ENCODE results near the gene IL2RA. TPM values are rescaled to one million over a fixed set of nuclear protein-coding genes. Genes with fewer than 3 reads are reported as not detected.

Gene IL2RA
- 1 to 10 TPM in 2 of 7 donors, under 1 TPM in 3, not detected in 2; 0.13 to 1.3 (median 0.90) TPM for total RNA-seq
- polyA plus RNA-seq: 1 to 10 TPM in 1 of 2 donors, under 1 TPM in 1; 0.07 to 5.2 TPM
- long read RNA-seq, donor 1: 0 reads
- long read RNA-seq, donor 2: 0 reads
- long read RNA-seq, donor 3, partial matches to known transcripts: 1 of 1 reads
- long read RNA-seq, donor 3, other reads (novel, unspliced or antisense): 0 of 1 reads

GRCh38 chr10:6062101-6062771 is at the start of gene IL2RA:
Gene IL2RA, minus strand, starts transcription at chr10:6062367. Its CDS starts 216 bp downstream, at chr10:6062151.
- DNase-seq: peak in 1 of 5 donors; percentile 8
- TF ChIP-seq POLR2A (IDR thresholded peaks at IDR 0.05) (no peak), CTCF (IDR thresholded peaks at IDR 0.05) (no peak), EP300 (IDR thresholded peaks at IDR 0.05) (no peak)
- 82 to 84% (median 83%) methylated on average over 18 of the region's 18 CpGs for WGBS, 3 donors
- H3K36me3 ChIP-seq: no peaks in the 10 kb centered on the region
- no peak within 1 kb of the TSS for H3K27ac ChIP-seq
- no peaks in the 10 kb centered on the region for H3K4me1 ChIP-seq (ENCODE audit: insufficient read depth)
- intact Hi-C loops (cut with DNase I): no loop called here
- no peaks in the 10 kb centered on the region for H3K27me3 ChIP-seq
- no peak within 1 kb of the TSS for H3K4me3 ChIP-seq
- H3K9me3 ChIP-seq: no peaks in the 10 kb centered on the region

- no peaks in the 10 kb centered on the region for H3K36me3 ChIP-seq
Observed at GRCh38 chr10:6110136-6110535, 48.0 kb upstream of the IL2RA start.

GRCh38 chr10:6109444-6109775 is 47.2 kb upstream of the IL2RA start:
- 77 to 85% (median 81%) methylated on average over 7 of the region's 7 CpGs for WGBS, 3 donors
- DNase-seq: no peak
- H3K36me3 ChIP-seq: no peaks in the 10 kb centered on the region
- no peak for TF ChIP-seq POLR2A (IDR thresholded peaks at IDR 0.05)
- TF ChIP-seq CTCF (IDR thresholded peaks at IDR 0.05): no peak
- no peak for TF ChIP-seq EP300 (IDR thresholded peaks at IDR 0.05)
- H3K9me3 ChIP-seq: no peaks in the 10 kb centered on the region
- H3K4me1 ChIP-seq (ENCODE audit: insufficient read depth): no peaks in the 10 kb centered on the region
- no peaks in the 10 kb centered on the region for H3K27me3 ChIP-seq
- intact Hi-C loops (cut with DNase I): loop anchor here in 2 of 4 donors (2.0 to 5.0 kb wide), 2 partner anchors 293 kb away; no protein-coding TSS in a partner anchor
- H3K27ac ChIP-seq: no peak overlapping the region
- H3K4me3 ChIP-seq: no peak overlapping the region

More at GRCh38 chr10:6110136-6110535, 48.0 kb upstream of the IL2RA start:
- no peak for DNase-seq
- no peak for TF ChIP-seq EP300 (IDR thresholded peaks at IDR 0.05)
- no peak for TF ChIP-seq CTCF (IDR thresholded peaks at IDR 0.05)
- TF ChIP-seq POLR2A (IDR thresholded peaks at IDR 0.05): no peak
- Histone ChIP-seq H3K27me3 (no peaks in the 10 kb centered on the region), H3K4me1 (ENCODE audit: insufficient read depth) (no peaks in the 10 kb centered on the region), H3K9me3 (no peaks in the 10 kb centered on the region), H3K4me3 (no peak overlapping the region), H3K27ac (no peak overlapping the region)
- intact Hi-C loops (cut with DNase I): loop anchor here in 3 of 4 donors (1.0 to 10.0 kb wide), 3 partner anchors 19 to 292 kb away; partner anchors contain the start of gene PFKFB3 (in 2 of the 3)
- WGBS, 3 donors: 72 to 78% (median 78%) methylated on average over 5 of the region's 5 CpGs

GRCh38 chr10:6108631-6109443 is 46.7 kb upstream of the IL2RA start:
- H3K4me1 ChIP-seq (ENCODE audit: insufficient read depth): no peaks in the 10 kb centered on the region
- no peaks in the 10 kb centered on the region for H3K36me3 ChIP-seq
- TF ChIP-seq CTCF (IDR thresholded peaks at IDR 0.05) (peak; percentile 57 to 79 (median 78)), POLR2A (IDR thresholded peaks at IDR 0.05) (no peak)
- WGBS, 3 donors: 41 to 49% (median 45%) methylated on average over 12 of the region's 12 CpGs
- intact Hi-C loops (cut with DNase I): loop anchor here in 2 of 4 donors (2.0 to 5.0 kb wide), 2 partner anchors 293 to 294 kb away; no protein-coding TSS in a partner anchor
- DNase-seq: no peak
- H3K27ac ChIP-seq: no peak overlapping the region
- H3K4me3 ChIP-seq: no peak overlapping the region
- H3K9me3 ChIP-seq: no peaks in the 10 kb centered on the region
- no peaks in the 10 kb centered on the region for H3K27me3 ChIP-seq
